ENCODE data around the gene CHD2. TPM values are rescaled to one million over a fixed set of nuclear protein-coding genes. Genes with fewer than 3 reads are reported as not detected.

CHD2 gene
- polyA plus RNA-seq, 1 experiment: 38.2 TPM

DNA sequence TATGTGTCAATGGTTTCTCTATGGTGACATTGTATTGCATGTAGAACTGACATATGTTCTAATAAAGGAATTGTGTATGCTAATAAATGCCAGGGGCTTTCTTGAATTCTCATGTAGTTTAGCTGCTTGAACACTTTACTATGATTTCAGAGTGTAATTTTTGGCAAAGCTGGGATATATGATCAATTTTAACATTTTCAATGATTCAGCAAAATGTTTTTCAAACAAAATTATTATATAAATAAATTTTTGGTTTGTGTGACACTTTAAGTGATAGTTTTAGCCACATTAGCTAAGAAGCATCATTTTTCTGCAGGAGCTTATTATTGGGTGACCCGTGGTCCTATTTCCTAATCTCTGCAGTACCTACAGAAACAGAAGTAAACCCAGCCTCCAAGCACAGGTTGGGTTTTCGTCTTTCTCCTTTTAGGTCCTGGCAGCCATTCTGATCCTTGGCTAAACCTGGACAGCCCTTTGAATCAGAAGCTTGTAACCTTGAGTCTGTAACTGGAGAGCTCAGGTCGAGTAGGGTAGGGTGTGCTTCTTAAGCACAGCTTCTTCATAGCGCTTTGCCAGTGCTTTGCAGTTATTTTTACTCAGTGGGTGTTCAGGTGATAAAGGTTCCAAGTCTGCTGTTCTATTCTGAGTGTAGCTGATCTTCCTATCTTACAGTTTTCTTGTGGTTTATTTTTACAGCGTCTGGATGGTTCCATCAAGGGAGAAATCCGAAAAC is 74.2 kb downstream of the CHD2 start:
- ChIA-PET POLR2A (interaction anchor here (0.6 kb wide), 1 partner anchor 31 kb away, joined by 3 read pairs; no protein-coding TSS in a partner anchor), CTCF (interaction anchor here (1.2 to 2.1 kb wide), 3 partner anchors 30 to 177 kb away, joined by 3 to 8 read pairs (median 4); no protein-coding TSS in a partner anchor)
- TF ChIP-seq, protein P1, sequence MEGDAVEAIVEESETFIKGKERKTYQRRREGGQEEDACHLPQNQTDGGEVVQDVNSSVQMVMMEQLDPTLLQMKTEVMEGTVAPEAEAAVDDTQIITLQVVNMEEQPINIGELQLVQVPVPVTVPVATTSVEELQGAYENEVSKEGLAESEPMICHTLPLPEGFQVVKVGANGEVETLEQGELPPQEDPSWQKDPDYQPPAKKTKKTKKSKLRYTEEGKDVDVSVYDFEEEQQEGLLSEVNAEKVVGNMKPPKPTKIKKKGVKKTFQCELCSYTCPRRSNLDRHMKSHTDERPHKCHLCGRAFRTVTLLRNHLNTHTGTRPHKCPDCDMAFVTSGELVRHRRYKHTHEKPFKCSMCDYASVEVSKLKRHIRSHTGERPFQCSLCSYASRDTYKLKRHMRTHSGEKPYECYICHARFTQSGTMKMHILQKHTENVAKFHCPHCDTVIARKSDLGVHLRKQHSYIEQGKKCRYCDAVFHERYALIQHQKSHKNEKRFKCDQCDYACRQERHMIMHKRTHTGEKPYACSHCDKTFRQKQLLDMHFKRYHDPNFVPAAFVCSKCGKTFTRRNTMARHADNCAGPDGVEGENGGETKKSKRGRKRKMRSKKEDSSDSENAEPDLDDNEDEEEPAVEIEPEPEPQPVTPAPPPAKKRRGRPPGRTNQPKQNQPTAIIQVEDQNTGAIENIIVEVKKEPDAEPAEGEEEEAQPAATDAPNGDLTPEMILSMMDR (IDR thresholded peaks at IDR 0.05; ENCODE audit: insufficient read depth, low read depth, low read length): no peak
- Histone ChIP-seq H3K4me3 (ENCODE audit: low read depth, low read length) (no peak overlapping the region), H3K27me3 (ENCODE audit: control insufficient read depth, insufficient read depth, low read length) (no peaks in the 10 kb centered on the region), H3K36me3 (ENCODE audit: control insufficient read depth, insufficient read depth, low read length) (peaks cover 13% of the 10 kb centered on the region)
- DNase-seq (ENCODE audit: low read depth): no peak

DNA sequence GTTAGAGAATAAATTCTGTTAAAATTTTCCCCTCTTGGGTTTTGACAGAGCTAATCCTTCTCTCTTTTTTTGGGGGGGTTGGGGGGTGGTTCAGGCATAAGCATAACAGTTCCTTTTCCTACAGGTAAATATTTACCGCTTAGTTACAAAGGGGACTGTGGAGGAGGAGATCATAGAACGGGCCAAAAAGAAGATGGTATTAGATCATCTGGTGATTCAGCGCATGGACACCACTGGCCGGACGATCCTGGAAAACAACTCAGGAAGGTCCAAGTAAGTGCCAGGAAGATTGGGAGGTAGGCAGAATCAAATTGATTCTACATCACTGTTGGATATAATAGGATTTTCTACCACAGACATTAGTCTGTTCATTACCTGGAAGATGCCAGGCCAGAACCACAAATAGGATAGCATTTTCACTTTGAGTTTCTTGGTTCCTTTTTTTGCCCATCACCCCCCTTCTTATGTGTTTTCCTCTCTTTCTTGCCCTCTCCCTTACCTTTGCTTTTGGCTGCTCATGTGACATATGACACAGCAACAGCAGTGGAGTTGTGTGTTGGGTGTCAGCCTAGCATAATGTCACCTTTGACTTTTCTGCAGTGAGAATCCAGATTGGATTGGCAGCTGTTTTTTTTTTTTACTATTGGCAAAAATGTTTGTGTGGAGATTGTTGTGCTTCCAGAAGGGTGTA is 79.0 kb downstream of the CHD2 start:
- Histone ChIP-seq H3K27me3 (ENCODE audit: control insufficient read depth, insufficient read depth, low read length) (no peaks in the 10 kb centered on the region), H3K4me3 (ENCODE audit: low read depth, low read length) (no peak overlapping the region), H3K36me3 (ENCODE audit: control insufficient read depth, insufficient read depth, low read length) (peaks cover 28% of the 10 kb centered on the region)
- CTCF ChIA-PET: interaction anchor here (1.4 kb wide), 1 partner anchor 9 kb away, joined by 3 read pairs; no protein-coding TSS in a partner anchor
- DNase-seq (ENCODE audit: low read depth): no peak
- POLR2A ChIA-PET: interaction anchor here (0.6 kb wide), 1 partner anchor 86 kb away, joined by 4 read pairs; no protein-coding TSS in a partner anchor
- TF ChIP-seq, protein P1 (IDR thresholded peaks at IDR 0.05; ENCODE audit: insufficient read depth, low read depth, low read length): no peak

GRCh38 chr15:92981333-92981732 is 81.2 kb downstream of the CHD2 start:
- TF ChIP-seq, protein P1 (IDR thresholded peaks at IDR 0.05; ENCODE audit: insufficient read depth, low read depth, low read length): no peak
- no peak for DNase-seq (ENCODE audit: low read depth)
- H3K27me3 ChIP-seq (ENCODE audit: control insufficient read depth, insufficient read depth, low read length): no peaks in the 10 kb centered on the region
- no peak overlapping the region for H3K4me3 ChIP-seq (ENCODE audit: low read depth, low read length)
- ChIA-PET CTCF (interaction anchor here (0.6 to 0.7 kb wide), 2 partner anchors 39 to 115 kb away, joined by 3 to 4 read pairs; no protein-coding TSS in a partner anchor), POLR2A (no interaction called here)
- H3K36me3 ChIP-seq (ENCODE audit: control insufficient read depth, insufficient read depth, low read length): peaks cover 34% of the 10 kb centered on the region

GRCh38 chr15:92984161-92984560 is 84.0 kb downstream of the CHD2 start:
- no peaks in the 10 kb centered on the region for H3K27me3 ChIP-seq (ENCODE audit: control insufficient read depth, insufficient read depth, low read length)
- DNase-seq (ENCODE audit: low read depth): no peak
- peaks cover 33% of the 10 kb centered on the region for H3K36me3 ChIP-seq (ENCODE audit: control insufficient read depth, insufficient read depth, low read length)
- ChIA-PET POLR2A (interaction anchor here (0.5 kb wide), 1 partner anchor 44 kb away, joined by 4 read pairs; no protein-coding TSS in a partner anchor), CTCF (interaction anchor here (1.1 to 1.5 kb wide), 2 partner anchors 9 to 187 kb away, joined by 4 to 6 read pairs; no protein-coding TSS in a partner anchor)
- H3K4me3 ChIP-seq (ENCODE audit: low read depth, low read length): no peak overlapping the region
- TF ChIP-seq, protein P1 (IDR thresholded peaks at IDR 0.05; ENCODE audit: insufficient read depth, low read depth, low read length): no peak

DNA sequence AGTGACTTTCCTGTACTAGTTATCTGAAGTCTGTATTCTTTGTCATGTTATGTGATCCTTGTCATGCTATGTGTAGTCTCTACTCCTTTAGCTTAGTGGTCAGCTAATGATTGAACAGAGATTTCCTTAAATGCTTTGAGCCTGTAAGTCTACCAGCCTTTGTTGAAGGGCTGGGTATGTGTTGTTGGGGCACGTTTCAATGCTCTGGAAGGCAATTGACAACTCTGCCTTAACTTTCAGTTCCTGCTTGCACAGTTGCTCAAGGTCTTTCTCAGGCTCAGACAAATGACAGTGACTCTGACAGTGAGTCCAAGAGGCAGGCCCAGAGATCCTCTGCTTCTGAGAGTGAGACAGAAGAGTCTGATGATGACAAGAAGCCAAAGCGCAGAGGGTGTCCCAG is 89.3 kb downstream of the CHD2 start:
- CTCF ChIA-PET: interaction anchor here (1.2 to 1.3 kb wide), 2 partner anchors 9 to 12 kb away, joined by 3 read pairs; no protein-coding TSS in a partner anchor
- H3K4me3 ChIP-seq (ENCODE audit: low read depth, low read length): no peak overlapping the region
- peaks cover 26% of the 10 kb centered on the region for H3K36me3 ChIP-seq (ENCODE audit: control insufficient read depth, insufficient read depth, low read length)
- POLR2A ChIA-PET: no interaction called here
- TF ChIP-seq, protein P1 (IDR thresholded peaks at IDR 0.05; ENCODE audit: insufficient read depth, low read depth, low read length): no peak
- no peak for DNase-seq (ENCODE audit: low read depth)
- no peaks in the 10 kb centered on the region for H3K27me3 ChIP-seq (ENCODE audit: control insufficient read depth, insufficient read depth, low read length)

Data from BJ (cell line).